Fibroblast of lung (primary cell): ENCODE measurements around the gene DEF6.

Source experiments
- CTCF ChIP-seq, 2 donors: IDR thresholded peaks in 1 of 2; conservative IDR thresholded peaks in 1 of 2; 1 replicate in 1 of 2; 2 replicates in 1 of 2; pipeline ENCODE4 v1.5.1; 2011 to 2012; ENCODE audit warnings: low read length in 2 of 2, control low read depth in 1 of 2, inconsistent platforms in 1 of 2, low read depth in 1 of 2, mild to moderate bottlenecking in 1 of 2
- EZH2 ChIP-seq: IDR thresholded peaks from 2 replicates; pipeline ENCODE4 v1.5.1; 2012; ENCODE audit warnings: low read length, control low read depth, mild to moderate bottlenecking; ENCODE audit errors: missing control alignments

GRCh38 chr6:35296931-35297600 lies 552 bp upstream of the DEF6 start:
- no peak for TF ChIP-seq CTCF (conservative IDR thresholded peaks at IDR 0.05 in 1 of 2, IDR thresholded peaks at IDR 0.05 in 1 of 2; ENCODE audit: low read depth in 1 of 2, low read length in 2 of 2)
- TF ChIP-seq EZH2, result no peak
